Fibroblast of skin of left quadriceps (primary cell): ENCODE results near the gene FCN2.

Experiments used
- DNase-seq, 2 experiments: peaks; one replicate each; pipeline ENCODE4 v3.0.0-alpha.2; 2013; ENCODE audit warnings: low read depth in 2 of 2

FCN2 gene

DNA sequence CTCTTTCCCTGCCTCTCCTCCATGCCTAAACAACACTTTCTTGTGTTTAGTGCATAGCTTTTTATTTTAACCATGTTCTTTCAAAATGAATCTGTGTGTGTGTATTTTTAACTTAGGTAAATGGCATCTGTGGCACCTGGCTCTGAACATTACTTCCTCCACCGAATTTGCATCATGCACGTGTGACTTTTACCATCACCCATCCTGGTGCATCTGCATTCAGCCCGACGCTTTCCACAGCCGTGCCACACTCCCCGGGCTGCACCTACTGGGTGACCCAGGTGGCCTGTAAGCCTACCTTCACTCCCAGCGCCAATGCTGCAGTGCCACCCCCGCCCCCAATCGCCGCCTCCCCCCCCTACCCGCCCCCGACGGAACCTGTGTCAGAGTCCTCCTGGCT lies 49.8 kb downstream of the FCN2 start:
- no peak for DNase-seq

DNA sequence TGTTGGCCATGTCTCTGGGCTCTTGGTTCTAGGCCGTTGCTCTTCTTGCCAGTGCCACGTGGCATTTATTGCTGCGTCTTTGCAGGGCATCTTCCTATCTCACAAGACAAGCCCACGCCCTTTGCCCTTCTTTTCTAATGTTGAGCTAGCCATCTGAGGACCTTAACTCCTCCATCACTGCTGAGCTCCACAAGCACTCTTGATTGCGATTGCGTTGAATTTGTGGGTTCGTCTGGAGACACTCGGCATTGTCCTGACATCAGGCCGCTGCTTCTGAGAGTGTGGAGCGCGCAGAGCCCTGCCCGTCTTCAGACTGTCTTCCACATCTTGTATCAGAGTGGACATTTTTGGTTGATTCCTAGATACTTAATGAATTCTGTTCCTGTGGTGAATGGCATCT lies 51.6 kb downstream of the FCN2 start:
- DNase-seq: no peak

DNA sequence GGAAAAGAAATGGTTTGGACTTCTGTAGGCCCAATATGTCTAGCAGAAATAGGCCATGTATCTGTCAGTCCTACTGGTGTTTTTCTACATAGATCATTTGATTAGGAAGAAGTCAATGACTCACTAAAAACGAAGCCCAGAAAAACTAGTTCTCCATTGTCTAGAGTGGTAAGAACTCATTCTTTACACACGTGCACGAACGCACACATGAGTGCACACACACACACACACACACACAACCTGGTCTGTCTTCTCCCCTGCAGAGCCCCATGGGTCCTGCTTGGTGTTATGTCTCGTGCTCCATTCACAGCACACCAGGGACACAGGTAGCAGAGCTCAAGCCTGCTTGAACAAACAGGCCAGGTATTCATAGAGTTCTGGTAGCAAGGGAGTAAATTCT lies 52.0 kb downstream of the FCN2 start:
- DNase-seq: no peak

DNA sequence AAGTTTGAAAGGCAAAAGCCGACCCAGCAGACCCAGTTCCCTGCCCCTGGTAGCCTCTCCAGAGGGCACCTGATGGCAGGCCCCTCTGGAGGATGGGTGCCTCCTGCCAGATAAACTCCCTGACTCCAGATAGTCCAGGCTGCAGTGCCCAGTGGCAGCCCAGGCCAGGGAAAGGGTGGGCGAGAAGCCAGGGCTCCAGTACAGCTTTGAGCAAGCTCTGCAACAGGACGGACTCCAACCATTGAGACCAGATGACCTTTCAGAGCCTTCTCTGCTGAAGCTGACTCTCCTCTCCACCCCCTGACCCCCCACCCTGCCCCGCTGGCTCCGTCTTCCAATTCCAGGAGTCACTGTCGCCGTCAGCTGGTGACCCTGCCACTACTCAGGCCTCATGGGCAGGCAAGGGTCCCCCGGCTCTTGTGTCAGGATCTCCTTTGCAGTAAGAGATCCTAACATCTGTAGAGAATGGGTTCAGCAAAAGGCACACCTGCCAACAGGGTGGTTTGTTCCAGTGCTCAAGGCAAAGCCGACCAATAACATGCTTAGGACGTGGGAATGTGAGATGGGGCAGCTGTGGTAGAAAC lies 52.6 kb downstream of the FCN2 start:
- DNase-seq: no peak

DNA sequence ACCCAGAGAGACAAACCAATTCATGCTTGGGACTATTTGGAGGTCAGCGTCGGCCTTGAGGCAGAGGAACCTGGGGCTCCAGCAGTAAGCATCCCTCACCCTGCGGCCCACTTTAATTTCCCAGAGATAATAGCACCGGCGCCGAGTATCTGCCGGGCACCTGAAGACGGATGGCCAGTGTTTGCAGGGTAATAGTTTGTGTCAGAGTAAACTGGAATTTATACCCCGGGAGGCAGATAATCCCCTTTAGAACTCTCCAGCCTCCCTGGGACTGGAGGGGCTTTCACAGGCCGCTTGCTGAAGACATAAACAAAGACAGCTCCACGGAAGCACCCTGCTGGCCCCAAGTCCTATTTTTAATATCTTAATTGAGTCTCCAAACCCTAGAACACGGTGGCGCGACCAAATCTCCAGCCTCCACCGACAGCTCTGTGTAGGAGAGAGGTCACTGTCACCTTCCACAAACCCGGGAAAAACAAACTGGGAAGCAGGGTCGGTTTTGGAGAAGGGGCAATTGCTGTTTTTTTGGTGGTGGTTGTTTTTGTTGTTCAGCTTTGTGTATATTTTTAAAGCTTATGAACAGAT lies 54.5 kb downstream of the FCN2 start:
- no peak for DNase-seq

DNA sequence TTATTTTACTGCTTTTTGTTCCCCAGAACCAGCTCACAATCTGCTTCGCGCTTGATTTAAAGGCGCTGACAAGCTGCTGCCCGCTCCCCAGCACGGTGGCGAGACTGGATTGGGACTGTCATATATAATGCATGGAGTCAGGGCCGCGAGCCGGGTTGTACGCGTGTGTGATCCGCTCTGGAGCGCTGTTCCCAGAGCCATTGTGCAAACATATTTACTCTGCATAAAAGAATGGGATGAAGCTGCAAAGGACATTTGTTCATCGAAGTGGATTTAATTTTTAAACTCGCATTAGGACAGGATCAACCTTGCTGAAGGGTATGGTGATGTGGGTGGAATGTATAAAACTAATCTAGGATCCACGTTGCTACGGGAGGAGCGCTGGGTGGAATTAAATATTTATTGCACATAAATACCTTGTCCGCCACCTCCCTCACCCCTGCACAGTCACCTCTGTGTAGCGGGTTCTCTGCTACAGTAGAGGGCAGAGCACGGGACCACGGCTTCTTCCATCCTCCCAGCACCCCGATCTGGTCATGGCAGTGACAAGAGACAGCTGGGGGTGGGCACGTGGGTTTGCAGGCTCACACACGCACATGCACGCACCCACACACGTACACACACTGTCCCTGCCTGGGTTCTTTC lies 55.2 kb downstream of the FCN2 start:
- no peak for DNase-seq

DNA sequence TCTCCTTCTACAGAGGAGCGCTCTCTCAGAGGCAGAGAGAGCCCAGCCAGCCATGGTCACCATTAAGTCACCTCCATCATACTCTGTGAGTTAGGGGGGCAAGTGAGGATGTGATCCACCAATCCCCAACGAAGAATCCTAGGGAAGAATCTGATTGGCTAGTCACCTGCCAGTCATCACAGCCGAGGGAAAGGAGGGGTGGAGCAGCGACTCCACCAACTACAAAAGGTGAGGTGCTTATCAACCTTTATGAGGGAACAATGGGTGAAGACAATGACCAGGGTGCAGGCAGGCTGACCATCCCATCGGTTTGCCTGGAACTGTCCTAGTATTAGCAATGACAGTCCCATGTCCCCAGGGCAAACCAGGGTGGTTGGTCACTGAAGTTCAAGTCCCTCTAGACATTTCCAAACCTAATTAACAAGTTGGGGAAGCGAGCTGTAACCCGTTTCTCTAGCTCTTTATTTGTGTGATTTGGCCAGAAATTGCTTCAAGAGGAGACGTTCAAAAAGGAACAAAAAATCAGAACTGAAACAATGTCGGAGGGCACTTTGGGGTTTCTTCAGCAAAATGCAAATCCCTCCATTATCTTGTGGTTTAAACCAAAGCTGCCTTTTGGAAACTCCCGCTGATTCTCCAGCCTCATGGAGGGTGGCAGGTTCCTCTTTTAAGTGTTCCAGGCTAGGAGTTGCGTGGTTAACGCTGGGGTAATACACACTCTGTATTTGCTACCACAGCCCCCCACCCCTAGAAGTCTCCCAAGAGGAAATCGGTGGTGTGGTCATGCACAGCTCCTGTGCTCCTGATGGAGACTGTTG lies 55.9 kb downstream of the FCN2 start:
- DNase-seq: no peak
